Measurements from ENCODE around the gene CARS2.
"Not testable (repeated sequence)": the region's sequence is repeated elsewhere in the genome, so short reads cannot be mapped to it uniquely, and the experiment has no call there.

Gene CARS2

GRCh38 chr13:110681868-110682550 is 23.9 kb downstream of the CARS2 start:
- no peak for DNase-seq

DNA sequence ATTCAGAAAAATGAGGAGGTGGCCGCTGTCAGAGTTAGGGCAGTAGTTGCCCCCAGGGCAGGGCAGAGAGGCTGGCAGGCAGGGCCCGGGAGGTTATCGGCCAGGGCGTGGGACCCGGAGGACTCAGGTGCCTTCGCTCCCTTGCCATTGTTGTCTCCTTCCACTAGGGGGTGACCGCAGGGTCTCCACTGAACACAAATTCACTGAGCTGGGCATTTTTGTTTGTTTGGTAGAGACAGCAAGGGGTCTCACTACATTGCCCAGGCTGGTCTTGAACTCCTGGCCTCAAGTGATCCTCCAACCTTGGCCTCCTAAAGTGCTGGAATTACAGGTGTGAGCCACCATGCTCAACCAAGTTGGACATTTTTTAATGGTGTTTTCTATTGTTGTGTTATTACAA is 25.1 kb downstream of the CARS2 start:
- DNase-seq: peak; percentile 31

- no peak for DNase-seq
These were observed 28.0 kb downstream of the CARS2 start for GRCh38 chr13:110677731-110678545.

DNA sequence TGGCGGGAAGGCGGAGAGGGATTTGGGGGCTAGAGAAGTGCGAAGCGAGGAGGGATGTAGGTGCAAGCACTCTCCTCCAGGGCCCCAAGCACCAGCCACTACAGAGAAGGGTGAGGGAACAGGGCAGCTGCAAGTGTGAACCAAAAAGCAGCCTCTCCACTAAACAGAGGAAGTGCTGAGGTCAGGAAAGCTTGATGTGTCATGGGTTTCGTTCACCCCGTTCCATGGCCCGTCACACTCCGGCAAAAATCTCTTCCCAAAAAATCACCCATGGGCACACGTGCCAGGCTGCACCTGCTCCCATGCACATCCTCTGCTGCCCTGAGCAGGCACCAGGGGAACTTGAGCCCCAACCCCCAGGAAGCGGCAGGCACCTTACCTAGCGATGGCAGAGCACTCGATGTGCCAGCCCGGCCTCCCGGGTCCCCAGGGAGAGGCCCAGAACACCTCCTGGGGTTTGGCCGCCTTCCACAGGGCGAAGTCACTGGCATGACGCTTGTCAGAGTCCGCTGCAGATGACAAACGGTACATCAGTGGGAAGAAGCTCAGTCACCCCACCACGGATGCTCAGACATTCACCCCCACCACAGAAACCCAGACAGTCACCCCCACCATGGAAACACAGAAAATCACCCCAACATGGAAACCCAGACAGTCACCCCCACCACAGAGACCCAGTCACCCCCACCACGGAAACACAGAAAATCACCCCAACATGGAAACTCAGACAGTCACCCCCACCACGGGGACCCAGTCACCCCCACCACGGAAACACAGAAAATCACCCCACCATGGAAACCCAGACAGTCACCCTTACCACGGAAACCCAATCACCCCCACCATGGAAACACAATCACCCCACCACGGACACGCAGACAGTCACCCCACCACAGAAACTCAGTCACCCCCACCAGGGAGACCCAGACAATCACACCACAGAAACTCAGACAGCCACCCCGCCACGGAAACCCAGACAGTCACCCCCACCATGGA is 29.0 kb downstream of the CARS2 start:
- DNase-seq: no peak

GRCh38 chr13:110669814-110670213 is 36.1 kb downstream of the CARS2 start:
- DNase-seq: not testable (repeated sequence)

GRCh38 chr13:110669036-110669435 is 36.9 kb downstream of the CARS2 start:
- no peak for DNase-seq

DNA sequence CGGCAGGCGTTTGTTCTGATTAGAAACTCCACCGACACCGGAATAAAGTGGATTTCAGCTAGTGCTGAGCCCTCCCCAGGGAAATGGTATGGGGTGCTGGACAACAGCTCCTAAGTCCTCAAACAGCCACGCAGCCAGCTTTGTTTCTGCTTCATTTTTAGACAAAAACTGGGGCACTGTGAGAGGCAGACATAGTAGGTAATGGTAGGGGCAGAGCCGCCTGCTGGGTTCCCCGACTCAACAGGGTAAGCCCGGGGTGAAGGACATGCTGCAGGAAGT is 39.7 kb downstream of the CARS2 start:
- no peak for DNase-seq

- DNase-seq: no peak
These were observed 40.2 kb downstream of the CARS2 start for GRCh38 chr13:110665491-110666254.

DNA sequence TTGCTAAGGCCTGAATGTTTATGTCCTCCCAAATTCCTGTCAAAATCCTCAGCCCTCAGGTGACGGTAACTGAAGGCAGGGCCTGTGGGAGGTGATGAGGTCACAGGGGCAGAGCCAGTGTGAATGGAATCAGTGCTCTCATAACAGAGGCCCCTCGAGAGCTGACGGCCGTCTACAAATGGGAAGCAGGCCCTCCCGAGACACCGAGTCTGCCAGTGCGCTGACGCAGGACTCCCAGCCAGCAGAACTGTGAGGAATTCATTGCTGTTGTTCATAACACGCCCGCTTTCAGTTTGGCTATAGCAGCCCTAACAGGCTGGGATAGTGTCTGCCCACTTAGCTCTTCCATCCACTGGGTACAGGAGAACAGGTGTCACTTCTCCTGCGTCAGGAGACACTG is 41.2 kb downstream of the CARS2 start:
- no peak for DNase-seq

DNA sequence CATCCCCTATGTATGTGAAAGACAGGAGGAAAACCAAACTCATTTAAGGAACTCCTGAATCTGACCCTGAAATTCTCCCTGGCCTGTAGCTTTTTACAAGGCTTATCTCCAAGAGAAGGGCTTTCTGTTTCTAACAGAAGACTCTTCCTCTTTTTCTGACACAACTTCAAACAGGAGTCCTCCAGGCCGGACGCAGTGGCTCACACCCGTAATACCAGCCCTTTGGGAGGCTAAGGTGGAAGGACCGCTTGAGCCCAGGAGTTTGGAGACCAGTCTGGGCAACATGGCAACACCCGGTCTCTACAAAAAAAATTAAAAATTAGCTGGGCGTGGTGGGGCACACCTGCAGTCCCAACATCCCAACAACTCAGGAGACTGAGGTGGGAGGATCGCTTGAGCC is 41.9 kb downstream of the CARS2 start:
- DNase-seq: no peak

GRCh38 chr13:110663491-110663890 is 42.4 kb downstream of the CARS2 start:
- no peak for DNase-seq

DNA sequence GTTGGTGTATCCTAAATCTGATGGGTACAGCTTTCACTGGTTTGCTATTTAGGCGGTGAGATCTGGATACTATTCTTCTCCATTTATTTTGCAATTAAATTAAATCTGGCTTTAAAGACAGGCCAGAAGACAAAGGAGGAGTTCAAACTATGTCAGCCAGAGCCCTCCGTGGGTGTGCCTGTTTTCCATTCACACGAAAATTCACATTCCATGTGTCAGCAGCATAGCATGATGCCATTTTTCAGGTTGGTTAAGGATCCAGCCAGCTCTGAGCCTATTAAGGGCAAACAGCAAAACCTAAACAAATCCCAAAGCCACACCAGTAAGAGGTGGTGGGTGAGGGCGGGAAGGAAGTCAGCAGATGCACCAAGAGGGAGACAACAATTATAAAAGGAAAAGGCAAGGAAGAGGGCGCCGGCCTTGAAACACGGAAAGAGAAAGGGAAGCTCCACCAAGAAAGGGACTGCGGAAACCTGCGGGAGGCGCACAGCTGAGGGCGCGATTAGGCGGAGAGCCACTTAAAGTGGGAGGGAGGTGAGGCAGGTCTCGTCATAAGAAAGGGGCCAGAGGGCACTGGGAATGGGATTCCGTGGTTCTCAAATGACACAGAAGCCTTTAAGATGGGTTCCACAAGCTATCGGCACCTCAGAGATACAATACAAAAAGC is 43.0 kb downstream of the CARS2 start:
- DNase-seq: no peak

- no peak for DNase-seq
These were observed 43.8 kb downstream of the CARS2 start for GRCh38 chr13:110662091-110662490.

- DNase-seq: no peak
These were observed 44.7 kb downstream of the CARS2 start for GRCh38 chr13:110661256-110661655.

DNA sequence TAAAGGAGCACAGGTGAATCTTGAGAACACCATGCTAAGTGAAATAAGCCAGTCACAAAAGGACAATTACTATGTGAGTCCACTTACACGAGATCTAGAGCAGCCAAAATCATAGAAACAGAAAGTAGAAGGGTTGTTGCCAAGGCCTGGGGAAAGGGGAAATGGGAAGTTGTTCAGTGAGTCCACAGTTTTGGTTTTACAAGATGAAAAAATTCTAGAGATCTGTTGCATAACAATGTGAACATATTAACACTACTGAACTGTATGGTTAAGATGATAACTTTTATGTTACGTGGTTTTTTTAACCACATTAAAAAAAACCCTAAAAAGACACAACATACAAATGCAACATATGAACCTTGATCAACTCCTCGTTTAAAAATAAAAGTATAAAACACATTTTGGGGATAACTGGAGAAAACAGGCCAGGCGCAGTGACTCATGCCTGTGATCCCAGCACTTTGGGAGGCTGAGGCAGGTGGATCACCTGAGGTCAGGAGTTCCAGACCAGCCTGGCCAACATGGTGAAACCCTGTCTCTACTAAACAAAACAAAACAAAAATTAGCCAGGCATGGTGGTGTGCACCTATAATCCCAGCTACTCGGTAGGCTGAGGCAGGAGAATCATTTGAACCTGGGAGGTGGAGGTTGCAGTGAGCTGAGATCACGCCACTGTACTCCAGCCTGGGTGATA is 47.6 kb downstream of the CARS2 start:
- DNase-seq: peak; percentile 25

- DNase-seq: no peak
These were observed 48.7 kb downstream of the CARS2 start for GRCh38 chr13:110657196-110657595.

DNA sequence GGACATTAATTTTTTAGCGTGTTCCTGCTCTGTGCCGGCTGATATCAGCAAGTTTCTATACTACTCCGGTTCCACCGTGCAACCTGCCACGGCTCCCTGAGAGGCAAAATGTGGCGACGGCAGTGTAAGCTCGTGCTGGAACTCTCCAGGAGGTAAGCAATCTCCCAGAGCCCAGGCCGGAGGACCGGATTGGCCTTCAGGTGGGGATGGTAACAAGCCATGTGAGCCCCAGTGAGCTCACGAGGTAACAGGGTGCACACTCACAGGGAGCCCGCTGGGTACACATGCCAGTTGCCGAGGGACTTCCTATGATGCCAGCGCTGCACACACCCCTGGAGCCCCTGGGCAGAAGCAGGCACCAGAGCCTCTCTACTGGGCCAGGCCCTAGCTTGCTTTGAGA is 52.1 kb downstream of the CARS2 start:
- DNase-seq: no peak

DNA sequence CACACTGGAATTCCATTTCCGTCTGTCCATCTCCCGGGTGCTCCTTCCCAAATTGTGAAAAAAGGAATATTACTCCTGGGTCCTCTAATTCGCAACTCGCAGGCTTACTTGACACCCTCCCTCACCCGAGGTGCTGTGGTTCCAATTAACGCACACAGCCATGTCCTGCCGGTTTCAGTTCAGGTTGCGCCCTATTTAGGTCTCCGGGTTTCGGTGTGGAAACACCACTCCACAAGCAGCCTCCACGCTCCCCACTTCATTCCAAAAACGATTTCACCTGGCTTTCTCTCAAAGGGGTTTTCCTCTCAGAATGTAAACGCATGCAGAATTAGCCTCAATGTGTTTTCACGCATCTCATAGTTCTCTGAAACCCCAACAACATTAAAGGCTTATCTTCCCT is 52.6 kb downstream of the CARS2 start:
- DNase-seq: no peak

GRCh38 chr13:110652764-110653163 is 53.2 kb downstream of the CARS2 start:
- no peak for DNase-seq

DNA sequence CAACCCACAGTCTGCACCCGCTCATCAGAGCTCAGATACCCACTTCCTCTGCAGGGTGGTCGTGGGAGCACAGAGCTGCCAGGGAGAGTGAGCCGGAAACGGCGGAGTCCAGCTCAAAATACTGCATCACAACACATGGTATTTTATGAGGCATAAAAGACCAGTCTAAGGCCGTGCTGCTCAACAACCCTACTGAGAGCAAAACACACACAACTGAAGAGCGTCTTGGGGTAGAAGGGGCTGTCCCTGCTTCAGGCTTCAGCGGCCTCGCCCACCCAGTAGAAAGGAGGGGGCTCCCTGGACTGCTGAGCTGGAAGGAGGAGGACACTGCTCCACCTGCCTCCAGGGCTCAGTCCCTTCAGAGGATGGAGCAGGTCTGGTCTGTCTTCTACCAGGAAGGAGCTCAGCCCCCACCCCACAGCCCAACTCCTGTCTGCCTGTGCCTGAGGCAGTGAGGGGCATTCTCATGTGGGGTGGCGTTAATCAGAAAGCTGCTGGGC is 53.6 kb downstream of the CARS2 start:
- DNase-seq: no peak

DNA sequence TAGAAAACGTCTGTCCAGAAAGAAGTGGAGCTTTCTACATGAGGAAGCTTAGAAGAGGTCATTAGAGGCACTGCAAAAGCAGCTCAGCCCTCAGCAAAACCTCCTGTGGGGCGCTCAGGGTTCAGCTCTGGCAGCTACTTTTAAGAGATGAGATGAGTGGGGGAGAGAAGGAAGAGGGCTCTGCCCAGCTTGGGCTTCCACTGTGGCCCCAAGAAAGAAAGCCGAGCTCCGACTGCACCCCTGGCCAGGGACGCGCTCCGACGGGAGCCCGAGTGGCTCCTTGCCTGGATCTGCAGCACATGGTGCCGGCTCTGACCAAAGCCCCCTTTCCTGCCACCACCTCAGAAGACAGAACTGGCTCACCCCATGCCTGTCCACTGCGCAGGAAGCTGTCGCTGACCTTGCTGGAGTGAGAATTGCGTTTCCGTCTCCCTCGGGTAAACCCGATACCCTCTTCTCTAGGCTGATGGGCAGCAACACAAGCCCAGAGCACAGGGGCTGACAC is 54.1 kb downstream of the CARS2 start:
- DNase-seq: no peak

Data from CD4-positive, alpha-beta T cell treated with Interleukin-10 for 1 hour (primary cell).